A673 (cell line): Measurements from ENCODE around the gene LPP. TPM values are rescaled to one million over a fixed set of nuclear protein-coding genes. Genes with fewer than 3 reads are reported as not detected.
"Not testable (repeated sequence)": the region's sequence is repeated elsewhere in the genome, so short reads cannot be mapped to it uniquely, and the experiment has no call there.

Experiments
- BruUV-seq: library from RNA; stranded (reverse); fragments of 400-500 nt; replicated peaks from 2 replicates; lab custom pipeline; 2021; lab: Mats Ljungman, UMichigan
- CTCF ChIA-PET: fragments of 300-600 bp; sonication (Branson Sonifier 250); formaldehyde crosslinking; loops from one replicate; lab custom pipeline; 2022; ENCODE audit warnings: antibody characterized with exemption; lab: Charles Lee
- POLR2A ChIA-PET: fragments of 300-600 bp; sonication (Branson Sonifier 250); formaldehyde crosslinking; loops from one replicate; lab custom pipeline; 2022; ENCODE audit warnings: antibody characterized with exemption; ENCODE audit not compliant: low non-redundant PET; lab: Charles Lee
- DNase-seq: peaks from one replicate; pipeline ENCODE4 v3.0.0-alpha.2; 2015; ENCODE audit warnings: low spot score
- H3K27ac ChIP-seq: fragments of 200-600 bp; sonication (generic); 2 replicates; pipeline ENCODE4 v1.5.1; 2016; ENCODE audit warnings: mixed run types, low read depth, mild to moderate bottlenecking, mixed read lengths, antibody characterized with exemption, low read length; ENCODE audit not compliant: poor library complexity, severe bottlenecking
- H3K27me3 ChIP-seq: fragments of 200-600 bp; sonication (generic); replicated peaks from 2 replicates; pipeline ENCODE4 v1.6.1; 2017; ENCODE audit warnings: mixed run types, low read depth, mild to moderate bottlenecking, mixed read lengths, antibody characterized with exemption, low read length; ENCODE audit not compliant: insufficient read depth, poor library complexity
- H3K36me3 ChIP-seq: fragments of 200-600 bp; sonication (generic); 2 replicates; pipeline ENCODE4 v1.6.1; 2016; ENCODE audit warnings: mixed run types, mild to moderate bottlenecking, mixed read lengths, antibody characterized with exemption, low read length; ENCODE audit not compliant: insufficient read depth, poor library complexity, severe bottlenecking
- H3K4me1 ChIP-seq: fragments of 200-600 bp; sonication (generic); 2 replicates; pipeline ENCODE4 v1.6.1; 2017; ENCODE audit warnings: mixed run types, mild to moderate bottlenecking, mixed read lengths, antibody characterized with exemption, low read length; ENCODE audit not compliant: insufficient read depth, poor library complexity, severe bottlenecking
- H3K4me3 ChIP-seq: fragments of 200-600 bp; sonication (generic); 2 replicates; pipeline ENCODE4 v1.5.1; 2016; ENCODE audit warnings: low read depth, mixed run types, mild to moderate bottlenecking, mixed read lengths, low read length; ENCODE audit not compliant: poor library complexity, severe bottlenecking
- H3K9me3 ChIP-seq: fragments of 200-600 bp; sonication (generic); 2 replicates; pipeline ENCODE4 v1.6.1; 2016; ENCODE audit warnings: mixed run types, low read depth, mild to moderate bottlenecking, mixed read lengths, antibody characterized with exemption, low read length; ENCODE audit not compliant: poor library complexity, severe bottlenecking
- CTCF ChIP-seq: fragments of 300-800, 200-600 bp; sonication (generic); conservative IDR thresholded peaks from 2 replicates; pipeline ENCODE4 v1.5.1; 2017; ENCODE audit warnings: low read depth, mild to moderate bottlenecking, antibody characterized with exemption, low read length, moderate library complexity, mixed read lengths
- EZH2 ChIP-seq: fragments of 200-600 bp; sonication (generic); IDR thresholded peaks from 2 replicates; pipeline ENCODE4 v1.6.1; 2017; ENCODE audit warnings: borderline replicate concordance, low read depth, mild to moderate bottlenecking, mixed read lengths, antibody characterized with exemption, low read length; ENCODE audit not compliant: poor library complexity, severe bottlenecking
- intact Hi-C: fragments of 100-400 bp; cut with micrococcal nuclease; formaldehyde crosslinking; loops from one replicate; pipeline ENCODE4 v1.10.0; 2022; ENCODE audit not compliant: unreplicated experiment
- total RNA-seq: library from RNA; stranded (reverse); gene quantifications from 2 replicates; pipeline ENCODE4 v1.2.3, GENCODE V29; 2021

Gene LPP
- total RNA-seq, 1 experiment from 2014 or later = 39.7 TPM

- CTCF ChIA-PET = no interaction called here
- no TSS peak for BruUV-seq
- TF ChIP-seq EZH2 (no peak), CTCF (no peak)
- Histone ChIP-seq H3K27me3 (no peaks in the 10 kb centered on the region), H3K4me3 (no peak overlapping the region), H3K27ac (no peak overlapping the region), H3K36me3 (peaks cover 7% of the 10 kb centered on the region), H3K9me3 (peaks cover 11% of the 10 kb centered on the region), H3K4me1 (no peaks in the 10 kb centered on the region)
- no peak for DNase-seq
- POLR2A ChIA-PET = no interaction called here
- intact Hi-C loops = no loop called here
Observed at GRCh38 chr3:188608401-188608800, 454.4 kb downstream of the LPP start.

- H3K27me3 ChIP-seq, H3K9me3 ChIP-seq, POLR2A ChIA-PET, H3K4me1 ChIP-seq, BruUV-seq, H3K27ac ChIP-seq, CTCF ChIA-PET, intact Hi-C loops, H3K36me3 ChIP-seq, H3K4me3 ChIP-seq, DNase-seq: not testable (repeated sequence)
Observed at GRCh38 chr3:188613721-188614120, 459.8 kb downstream of the LPP start.

GRCh38 chr3:188617270-188617669 lies 463.3 kb downstream of the LPP start:
- no peak overlapping the region for H3K4me3 ChIP-seq
- TF ChIP-seq CTCF (no peak), EZH2 (no peak)
- CTCF ChIA-PET = no interaction called here
- H3K4me1 ChIP-seq = no peaks in the 10 kb centered on the region
- H3K27ac ChIP-seq = no peak overlapping the region
- H3K9me3 ChIP-seq = no peaks in the 10 kb centered on the region
- no TSS peak for BruUV-seq
- no peaks in the 10 kb centered on the region for H3K36me3 ChIP-seq
- no peak for DNase-seq
- H3K27me3 ChIP-seq = no peaks in the 10 kb centered on the region
- POLR2A ChIA-PET = no interaction called here
- intact Hi-C loops = no loop called here

GRCh38 chr3:188617988-188618701 lies 464.2 kb downstream of the LPP start:
- TF ChIP-seq CTCF (no peak), EZH2 (no peak)
- H3K4me3 ChIP-seq = no peak overlapping the region
- no TSS peak for BruUV-seq
- no peaks in the 10 kb centered on the region for H3K9me3 ChIP-seq
- H3K27ac ChIP-seq = no peak overlapping the region
- H3K27me3 ChIP-seq = no peaks in the 10 kb centered on the region
- H3K36me3 ChIP-seq = no peaks in the 10 kb centered on the region
- DNase-seq = no peak
- no peaks in the 10 kb centered on the region for H3K4me1 ChIP-seq
- ChIA-PET CTCF (no interaction called here), POLR2A (no interaction called here)
- intact Hi-C loops = no loop called here
